HepG2 (cell line): ENCODE results near the gene MAPK11. TPM values are rescaled to one million over a fixed set of nuclear protein-coding genes. Genes with fewer than 3 reads are reported as not detected.

Source experiments
- ASH2L ChIP-seq: fragments of 300-600, 200-600 bp; sonication (generic); IDR thresholded peaks from 2 replicates; pipeline ENCODE4 v1.7.0; 2017; ENCODE audit warnings: low read depth, mild to moderate bottlenecking, moderate library complexity, mixed read lengths, low read length; ENCODE audit not compliant: insufficient read length
- ATAD3A ChIP-seq: sonication (generic); formaldehyde crosslinking; IDR thresholded peaks from 2 replicates; pipeline ENCODE4 v1.4.0; 2020; ENCODE audit warnings: missing genetic modification reagents
- CENPBD1 ChIP-seq: sonication (generic); formaldehyde crosslinking; IDR thresholded peaks from 2 replicates; pipeline ENCODE4 v1.8.0; 2022; ENCODE audit warnings: missing genetic modification reagents, low read depth, mild to moderate bottlenecking, borderline replicate concordance
- DRAP1 ChIP-seq: IDR thresholded peaks from 2 replicates; pipeline ENCODE4 v1.6.1; 2016; ENCODE audit warnings: missing genetic modification reagents, missing compliant biosample characterization
- GABPB1 ChIP-seq: IDR thresholded peaks from 2 replicates; pipeline ENCODE4 v1.6.1; 2016; ENCODE audit warnings: mild to moderate bottlenecking, missing genetic modification reagents, moderate library complexity, missing compliant biosample characterization
- GRHL1 ChIP-seq: sonication (generic); formaldehyde crosslinking; conservative IDR thresholded peaks from 2 replicates; pipeline ENCODE4 v1.8.0; 2022; ENCODE audit warnings: missing genetic modification reagents
- HMG20A ChIP-seq: IDR thresholded peaks from 2 replicates; pipeline ENCODE4 v1.6.1; 2016; ENCODE audit warnings: borderline replicate concordance
- ISX ChIP-seq: sonication (generic); formaldehyde crosslinking; conservative IDR thresholded peaks from 2 replicates; pipeline ENCODE4 v1.5.0; 2020; ENCODE audit warnings: missing genetic modification reagents
- MIER2 ChIP-seq: IDR thresholded peaks from 2 replicates; pipeline ENCODE4 v1.6.1; 2016; ENCODE audit warnings: missing biosample characterization, missing genetic modification reagents
- PHF21A ChIP-seq: sonication (generic); formaldehyde crosslinking; IDR thresholded peaks from 2 replicates; pipeline ENCODE4 v1.5.0; 2020; ENCODE audit warnings: mild to moderate bottlenecking, missing genetic modification reagents
- SETDB1 ChIP-seq: sonication (generic); formaldehyde crosslinking; IDR thresholded peaks from 2 replicates; pipeline ENCODE4 v1.5.1; 2020; ENCODE audit warnings: missing genetic modification reagents, mild to moderate bottlenecking, borderline replicate concordance
- TBX2 ChIP-seq: sonication (generic); formaldehyde crosslinking; IDR thresholded peaks from 2 replicates; pipeline ENCODE4 v1.5.0; 2020; ENCODE audit warnings: missing genetic modification reagents, mild to moderate bottlenecking, borderline replicate concordance
- XRCC5 ChIP-seq: fragments of 200-400 bp; formaldehyde crosslinking; optimal IDR thresholded peaks from 2 replicates; pipeline ENCODE3; 2017; ENCODE audit warnings: mild to moderate bottlenecking, low read length
- ZFP91 ChIP-seq: sonication (generic); formaldehyde crosslinking; IDR thresholded peaks from 2 replicates; pipeline ENCODE4 v1.9.0; 2022; ENCODE audit warnings: missing genetic modification reagents, mild to moderate bottlenecking, borderline replicate concordance
- ZFX ChIP-seq: sonication (generic); formaldehyde crosslinking; IDR thresholded peaks from 2 replicates; pipeline ENCODE4 v1.4.0; 2020; ENCODE audit warnings: mild to moderate bottlenecking, low read depth, missing genetic modification reagents, moderate library complexity
- ZNF33B ChIP-seq: sonication (generic); formaldehyde crosslinking; IDR thresholded peaks from 2 replicates; pipeline ENCODE4 v1.5.1; 2020; ENCODE audit warnings: mild to moderate bottlenecking, missing genetic modification reagents
- ZNF350 ChIP-seq: sonication (generic); formaldehyde crosslinking; IDR thresholded peaks from 2 replicates; pipeline ENCODE4 v1.4.0; 2020; ENCODE audit warnings: mild to moderate bottlenecking, low read depth, missing genetic modification reagents, borderline replicate concordance
- ZNF713 ChIP-seq: sonication (generic); formaldehyde crosslinking; IDR thresholded peaks from 2 replicates; pipeline ENCODE4 v1.4.0; 2020; ENCODE audit warnings: mild to moderate bottlenecking, missing genetic modification reagents
- ZNF746 ChIP-seq: sonication (generic); formaldehyde crosslinking; IDR thresholded peaks from 2 replicates; pipeline ENCODE4 v1.8.0; 2022; ENCODE audit warnings: mild to moderate bottlenecking, missing genetic modification reagents
- ZNF782 ChIP-seq: sonication (generic); formaldehyde crosslinking; IDR thresholded peaks from 2 replicates; pipeline ENCODE4 v1.4.0; 2020; ENCODE audit warnings: missing genetic modification reagents, mild to moderate bottlenecking, borderline replicate concordance
- ZSCAN9 ChIP-seq: IDR thresholded peaks from 2 replicates; pipeline ENCODE4 v1.6.1; 2016; ENCODE audit warnings: borderline replicate concordance
- polyA plus RNA-seq, 8 experiments: library from polyadenylated mRNA; depleted of rRNA in 3 of 8; stranded (reverse) in 7 of 8; unstranded in 1 of 8; fragments of >200 nt; fragmentation: Illumina TruSeq in 4 of 8; extraction: Trizol in 4 of 8; gene quantifications; 2 replicates each; pipeline versions ENCODE4 v1.2.1 to v1.2.3, GENCODE V29; 2011 to 2016; ENCODE audit warnings: low read depth in 4 of 8, missing spikeins in 1 of 8, mixed read lengths in 1 of 8; ENCODE audit not compliant: insufficient read depth in 1 of 8
- total RNA-seq, 5 experiments: library from RNA; depleted of rRNA; stranded (reverse); fragments of >200 nt; fragmentation: Illumina TruSeq; extraction: Trizol; gene quantifications; 2 replicates each; pipeline ENCODE4 v1.2.3, GENCODE V29; 2016; ENCODE audit warnings: low read depth in 1 of 5
- TF ChIP-seq, protein P1 (sequence below): IDR thresholded peaks from 2 replicates; pipeline ENCODE4 v1.6.1; 2012; ENCODE audit warnings: low read length, improper control_type of control experiment

The MAPK11 gene
- total and polyA plus RNA-seq, 2 of the 13 experiments (the other 11 are each of a cell fraction or from before 2014, with no cell fraction given) = 0.15 to 0.17 TPM

DNA sequence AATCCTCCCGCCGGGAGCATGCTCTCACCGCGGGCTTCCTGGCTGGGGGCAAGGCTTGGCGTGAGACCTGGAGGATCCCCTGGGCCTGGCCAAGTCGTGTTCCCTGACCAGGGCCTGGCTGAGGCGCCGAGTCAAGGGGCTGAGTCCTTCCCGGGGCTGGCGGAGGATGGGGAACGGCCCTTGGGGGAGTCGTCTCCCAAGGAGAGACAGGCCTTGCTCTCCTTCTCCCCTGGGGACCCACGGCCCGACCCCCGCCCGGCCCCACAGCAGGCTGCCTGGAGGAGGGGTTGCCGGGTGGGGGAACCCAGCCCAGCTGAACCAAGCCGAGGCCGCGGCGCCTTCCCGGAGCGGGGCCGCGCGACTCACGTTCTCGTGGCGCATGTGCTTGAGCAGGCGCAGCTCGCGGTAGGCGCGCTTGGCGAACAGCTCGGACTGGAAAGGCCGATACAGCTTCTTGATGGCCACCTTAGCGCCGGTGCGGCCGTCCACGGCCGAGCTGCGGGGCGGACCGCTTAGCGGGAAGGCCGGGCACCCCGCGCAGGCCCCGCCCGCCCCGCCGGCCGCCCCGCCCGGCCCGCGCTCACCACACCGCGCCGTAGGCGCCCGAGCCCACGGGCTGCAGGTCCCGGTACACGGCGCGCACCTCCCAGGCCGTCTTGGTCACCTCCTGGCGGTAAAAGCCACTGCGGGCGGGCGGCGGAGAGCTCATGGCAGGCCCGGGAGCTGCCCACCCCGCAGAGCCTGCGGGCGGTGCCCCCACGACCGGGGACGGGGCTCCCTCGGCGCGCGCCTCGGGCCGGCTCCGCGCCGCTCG lies 9.2 kb downstream of the MAPK11 start (continued):
- no peak for TF ChIP-seq MIER2 (CRISPR knock-in tag)
- TF ChIP-seq ZNF713 (CRISPR knock-in tag) = no peak
- TF ChIP-seq, protein P1, sequence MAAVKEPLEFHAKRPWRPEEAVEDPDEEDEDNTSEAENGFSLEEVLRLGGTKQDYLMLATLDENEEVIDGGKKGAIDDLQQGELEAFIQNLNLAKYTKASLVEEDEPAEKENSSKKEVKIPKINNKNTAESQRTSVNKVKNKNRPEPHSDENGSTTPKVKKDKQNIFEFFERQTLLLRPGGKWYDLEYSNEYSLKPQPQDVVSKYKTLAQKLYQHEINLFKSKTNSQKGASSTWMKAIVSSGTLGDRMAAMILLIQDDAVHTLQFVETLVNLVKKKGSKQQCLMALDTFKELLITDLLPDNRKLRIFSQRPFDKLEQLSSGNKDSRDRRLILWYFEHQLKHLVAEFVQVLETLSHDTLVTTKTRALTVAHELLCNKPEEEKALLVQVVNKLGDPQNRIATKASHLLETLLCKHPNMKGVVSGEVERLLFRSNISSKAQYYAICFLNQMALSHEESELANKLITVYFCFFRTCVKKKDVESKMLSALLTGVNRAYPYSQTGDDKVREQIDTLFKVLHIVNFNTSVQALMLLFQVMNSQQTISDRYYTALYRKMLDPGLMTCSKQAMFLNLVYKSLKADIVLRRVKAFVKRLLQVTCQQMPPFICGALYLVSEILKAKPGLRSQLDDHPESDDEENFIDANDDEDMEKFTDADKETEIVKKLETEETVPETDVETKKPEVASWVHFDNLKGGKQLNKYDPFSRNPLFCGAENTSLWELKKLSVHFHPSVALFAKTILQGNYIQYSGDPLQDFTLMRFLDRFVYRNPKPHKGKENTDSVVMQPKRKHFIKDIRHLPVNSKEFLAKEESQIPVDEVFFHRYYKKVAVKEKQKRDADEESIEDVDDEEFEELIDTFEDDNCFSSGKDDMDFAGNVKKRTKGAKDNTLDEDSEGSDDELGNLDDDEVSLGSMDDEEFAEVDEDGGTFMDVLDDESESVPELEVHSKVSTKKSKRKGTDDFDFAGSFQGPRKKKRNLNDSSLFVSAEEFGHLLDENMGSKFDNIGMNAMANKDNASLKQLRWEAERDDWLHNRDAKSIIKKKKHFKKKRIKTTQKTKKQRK = no peak
- no peak for TF ChIP-seq XRCC5
- peak; percentile 74 for TF ChIP-seq ZFX
- TF ChIP-seq CENPBD1 = no peak
- TF ChIP-seq SETDB1 = no peak
- TF ChIP-seq ZSCAN9 = no peak
- TF ChIP-seq GRHL1 = no peak
- no peak for TF ChIP-seq ASH2L
- TF ChIP-seq PHF21A = no peak
- no peak for TF ChIP-seq DRAP1 (CRISPR knock-in tag)
- TF ChIP-seq GABPB1 (CRISPR knock-in tag) = peak; percentile 55; the same call in 1 of the 2 replicates
- TF ChIP-seq ISX (CRISPR knock-in tag) = 0 out of 2 replicates have a peak, but pooled peaks have one; percentile 48
- no peak; the same call in 1 of the 2 replicates for TF ChIP-seq TBX2 (CRISPR knock-in tag)
- TF ChIP-seq ZFP91 = peak; percentile 42; the same call in 1 of the 2 replicates
- TF ChIP-seq ZNF782 (CRISPR knock-in tag) = no peak; the same call in 1 of the 2 replicates
- TF ChIP-seq ZNF33B = 0 out of 2 replicates have a peak, but pooled peaks have one; percentile 81
- TF ChIP-seq HMG20A (CRISPR knock-in tag) = no peak
- TF ChIP-seq ZNF350 (CRISPR knock-in tag) = peak; percentile 41; the same call in 1 of the 2 replicates
- no peak for TF ChIP-seq ATAD3A
- TF ChIP-seq ZNF746 = no peak
